H1 (cell line): ENCODE measurements around the gene FRZB. TPM values are rescaled to one million over a fixed set of nuclear protein-coding genes. Genes with fewer than 3 reads are reported as not detected.

ENCODE experiments used
- CEBPB ChIP-seq: IDR thresholded peaks from 2 replicates; pipeline ENCODE4 v1.6.1; 2012; ENCODE audit warnings: low read depth, low read length
- KDM1A ChIP-seq: fragments of 200-600, 300-600 bp; sonication (generic); IDR thresholded peaks from 2 replicates; pipeline ENCODE4 v1.7.1; 2016; ENCODE audit warnings: mild to moderate bottlenecking, low read length, borderline replicate concordance
- SUZ12 ChIP-seq: fragments of 200-600 bp; sonication (generic); IDR thresholded peaks from 2 replicates; pipeline ENCODE4 v1.6.1; 2012; ENCODE audit warnings: mild to moderate bottlenecking, inconsistent platforms, low read length, moderate library complexity, mixed read lengths
- TBP ChIP-seq: IDR thresholded peaks from 2 replicates; pipeline ENCODE4 v1.6.1; 2011; ENCODE audit warnings: low read depth, low read length, improper control_type of control experiment
- polyA plus RNA-seq, 7 experiments: library from polyadenylated mRNA; depleted of rRNA in 3 of 7; stranded (reverse) in 5 of 7; unstranded in 2 of 7; fragments of >200 nt in 5 of 7; fragments of 200-250 nt in 2 of 7; gene quantifications; 1 replicate in 5 of 7; 2 replicates in 1 of 7; 4 replicates in 1 of 7; pipeline versions ENCODE4 v1.2.1 to v1.2.3, GENCODE V29; 2011 to 2013; ENCODE audit warnings: missing spikeins in 2 of 7, mixed read lengths in 2 of 7
- total RNA-seq: library from RNA; stranded (reverse); fragmentation: NEBNext Ultra II Directional; extraction: Animal tissue kit (Norgen Biotek cat#: 25700); gene quantifications from 2 replicates; pipeline ENCODE4 v1.2.1, GENCODE V29; 2021
- TF ChIP-seq, protein P1 (sequence below), 3 experiments: IDR thresholded peaks; 1 replicate in 2 of 3; 2 replicates in 1 of 3; pipeline versions ENCODE4 v1.5.1 to v1.6.1; 2011; ENCODE audit warnings: low read length in 3 of 3, mild to moderate bottlenecking in 3 of 3, inconsistent platforms in 2 of 3, low read depth in 1 of 3, moderate library complexity in 1 of 3; ENCODE audit not compliant: insufficient read depth in 1 of 3; ENCODE audit errors: control extremely low read depth in 1 of 3

FRZB gene
- total and polyA plus RNA-seq, 2 of the 8 experiments (the other 6 are each of a cell fraction or from before 2014, with no cell fraction given): 4.4 to 4.6 TPM

DNA sequence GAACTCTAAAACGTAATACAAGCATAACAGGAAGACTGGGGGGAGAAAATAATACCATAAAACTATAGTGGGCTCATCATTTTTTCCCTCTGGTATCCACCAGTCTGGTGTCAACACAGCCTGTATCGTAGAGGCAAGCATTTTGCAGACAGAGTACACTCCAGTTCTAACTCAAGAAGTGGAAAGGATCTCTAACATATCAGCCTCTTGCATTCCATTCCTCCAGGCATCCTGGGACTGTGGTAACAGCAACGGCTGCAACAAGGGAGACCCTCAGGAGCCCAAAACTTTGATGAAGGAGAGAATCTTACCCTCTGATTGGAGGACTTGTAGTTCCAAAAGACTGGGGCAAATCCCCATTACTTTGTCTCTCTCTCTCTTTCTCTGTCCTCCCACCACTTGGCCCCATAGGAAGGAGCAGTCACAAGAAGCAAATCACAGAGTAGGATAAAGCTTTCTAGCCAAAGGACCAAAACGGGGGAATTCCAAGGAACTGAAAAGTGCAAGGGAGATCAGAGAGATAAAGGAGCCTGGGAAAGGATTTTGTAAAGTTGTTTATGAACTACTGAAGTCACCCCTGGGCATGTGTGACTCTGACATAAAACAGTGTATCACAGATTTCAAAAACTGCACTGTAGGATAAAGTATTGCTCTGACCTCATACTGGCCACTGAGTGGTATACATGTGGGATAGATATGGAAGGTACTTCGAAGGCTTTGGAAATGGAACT lies 11.9 kb downstream of the FRZB start (continued):
- TF ChIP-seq, protein P1, sequence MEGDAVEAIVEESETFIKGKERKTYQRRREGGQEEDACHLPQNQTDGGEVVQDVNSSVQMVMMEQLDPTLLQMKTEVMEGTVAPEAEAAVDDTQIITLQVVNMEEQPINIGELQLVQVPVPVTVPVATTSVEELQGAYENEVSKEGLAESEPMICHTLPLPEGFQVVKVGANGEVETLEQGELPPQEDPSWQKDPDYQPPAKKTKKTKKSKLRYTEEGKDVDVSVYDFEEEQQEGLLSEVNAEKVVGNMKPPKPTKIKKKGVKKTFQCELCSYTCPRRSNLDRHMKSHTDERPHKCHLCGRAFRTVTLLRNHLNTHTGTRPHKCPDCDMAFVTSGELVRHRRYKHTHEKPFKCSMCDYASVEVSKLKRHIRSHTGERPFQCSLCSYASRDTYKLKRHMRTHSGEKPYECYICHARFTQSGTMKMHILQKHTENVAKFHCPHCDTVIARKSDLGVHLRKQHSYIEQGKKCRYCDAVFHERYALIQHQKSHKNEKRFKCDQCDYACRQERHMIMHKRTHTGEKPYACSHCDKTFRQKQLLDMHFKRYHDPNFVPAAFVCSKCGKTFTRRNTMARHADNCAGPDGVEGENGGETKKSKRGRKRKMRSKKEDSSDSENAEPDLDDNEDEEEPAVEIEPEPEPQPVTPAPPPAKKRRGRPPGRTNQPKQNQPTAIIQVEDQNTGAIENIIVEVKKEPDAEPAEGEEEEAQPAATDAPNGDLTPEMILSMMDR (IDR thresholded peaks at IDR 0.05; ENCODE audit: control extremely low read depth in 1 of 3, insufficient read depth in 1 of 3, low read depth in 1 of 3, low read length in 3 of 3): no peak
- TF ChIP-seq SUZ12 (no peak), CEBPB (no peak), KDM1A (no peak), TBP (no peak)
- TF ChIP-seq, all 59 proteins: peak for 0
